ENCODE data around the gene PSMB7.

DNA sequence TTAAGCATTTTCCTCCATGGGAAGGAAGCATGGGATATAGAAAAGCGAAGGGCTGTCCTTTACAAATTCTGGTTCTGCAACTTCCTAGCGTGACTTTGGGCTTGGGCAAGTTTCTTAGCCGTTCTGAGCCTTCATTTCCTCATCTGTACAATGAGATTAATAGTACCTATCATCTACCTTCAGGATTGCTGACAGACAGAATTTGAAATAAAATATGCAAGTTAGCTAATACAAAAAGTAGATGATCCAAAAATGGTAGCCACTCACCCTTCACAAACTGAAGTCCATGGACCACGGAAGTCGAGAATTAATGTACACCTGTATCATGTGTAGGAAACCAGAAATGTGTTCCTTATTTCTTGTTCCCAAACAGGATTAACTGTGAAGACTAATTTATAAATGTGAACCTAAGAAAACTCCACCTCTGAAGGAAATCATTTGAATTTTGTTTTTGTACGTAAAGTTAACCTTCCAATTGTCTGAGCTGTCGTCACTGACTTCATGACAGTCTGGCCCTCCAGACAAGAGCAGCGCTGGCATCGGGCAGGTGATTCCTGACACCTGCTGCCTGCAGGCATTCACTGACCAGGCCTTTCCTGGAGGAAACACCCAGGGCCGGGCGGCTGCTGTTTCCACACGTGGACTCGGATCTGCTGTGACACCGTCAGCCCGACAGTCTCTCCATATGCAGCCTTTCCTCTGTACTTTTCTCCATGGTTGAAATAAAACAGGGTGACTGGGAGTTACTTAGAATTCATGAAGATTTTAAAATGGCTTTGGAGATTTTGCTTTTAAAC lies 63.4 kb downstream of the PSMB7 start:
- no peak for TF ChIP-seq ELF4 (CRISPR knock-in tag; IDR thresholded peaks at IDR 0.05; ENCODE audit: low read depth)
- TF ChIP-seq AFF4 (CRISPR knock-in tag; IDR thresholded peaks at IDR 0.05; ENCODE audit: borderline replicate concordance), result no peak
- no peak for TF ChIP-seq ZNF671 (CRISPR knock-in tag; IDR thresholded peaks at IDR 0.05)
- TF ChIP-seq, protein P1, sequence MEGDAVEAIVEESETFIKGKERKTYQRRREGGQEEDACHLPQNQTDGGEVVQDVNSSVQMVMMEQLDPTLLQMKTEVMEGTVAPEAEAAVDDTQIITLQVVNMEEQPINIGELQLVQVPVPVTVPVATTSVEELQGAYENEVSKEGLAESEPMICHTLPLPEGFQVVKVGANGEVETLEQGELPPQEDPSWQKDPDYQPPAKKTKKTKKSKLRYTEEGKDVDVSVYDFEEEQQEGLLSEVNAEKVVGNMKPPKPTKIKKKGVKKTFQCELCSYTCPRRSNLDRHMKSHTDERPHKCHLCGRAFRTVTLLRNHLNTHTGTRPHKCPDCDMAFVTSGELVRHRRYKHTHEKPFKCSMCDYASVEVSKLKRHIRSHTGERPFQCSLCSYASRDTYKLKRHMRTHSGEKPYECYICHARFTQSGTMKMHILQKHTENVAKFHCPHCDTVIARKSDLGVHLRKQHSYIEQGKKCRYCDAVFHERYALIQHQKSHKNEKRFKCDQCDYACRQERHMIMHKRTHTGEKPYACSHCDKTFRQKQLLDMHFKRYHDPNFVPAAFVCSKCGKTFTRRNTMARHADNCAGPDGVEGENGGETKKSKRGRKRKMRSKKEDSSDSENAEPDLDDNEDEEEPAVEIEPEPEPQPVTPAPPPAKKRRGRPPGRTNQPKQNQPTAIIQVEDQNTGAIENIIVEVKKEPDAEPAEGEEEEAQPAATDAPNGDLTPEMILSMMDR (IDR thresholded peaks at IDR 0.05), result no peak
- TF ChIP-seq FOXK1 (CRISPR knock-in tag; IDR thresholded peaks at IDR 0.05), result no peak
- no peak for TF ChIP-seq GTF2I (CRISPR knock-in tag; conservative IDR thresholded peaks at IDR 0.05)
- TF ChIP-seq, protein P2, sequence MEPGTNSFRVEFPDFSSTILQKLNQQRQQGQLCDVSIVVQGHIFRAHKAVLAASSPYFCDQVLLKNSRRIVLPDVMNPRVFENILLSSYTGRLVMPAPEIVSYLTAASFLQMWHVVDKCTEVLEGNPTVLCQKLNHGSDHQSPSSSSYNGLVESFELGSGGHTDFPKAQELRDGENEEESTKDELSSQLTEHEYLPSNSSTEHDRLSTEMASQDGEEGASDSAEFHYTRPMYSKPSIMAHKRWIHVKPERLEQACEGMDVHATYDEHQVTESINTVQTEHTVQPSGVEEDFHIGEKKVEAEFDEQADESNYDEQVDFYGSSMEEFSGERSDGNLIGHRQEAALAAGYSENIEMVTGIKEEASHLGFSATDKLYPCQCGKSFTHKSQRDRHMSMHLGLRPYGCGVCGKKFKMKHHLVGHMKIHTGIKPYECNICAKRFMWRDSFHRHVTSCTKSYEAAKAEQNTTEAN (CRISPR knock-in tag; IDR thresholded peaks at IDR 0.05), result no peak
- no peak for TF ChIP-seq ZNF138 (CRISPR knock-in tag; conservative IDR thresholded peaks at IDR 0.05)
- TF ChIP-seq, protein P3, sequence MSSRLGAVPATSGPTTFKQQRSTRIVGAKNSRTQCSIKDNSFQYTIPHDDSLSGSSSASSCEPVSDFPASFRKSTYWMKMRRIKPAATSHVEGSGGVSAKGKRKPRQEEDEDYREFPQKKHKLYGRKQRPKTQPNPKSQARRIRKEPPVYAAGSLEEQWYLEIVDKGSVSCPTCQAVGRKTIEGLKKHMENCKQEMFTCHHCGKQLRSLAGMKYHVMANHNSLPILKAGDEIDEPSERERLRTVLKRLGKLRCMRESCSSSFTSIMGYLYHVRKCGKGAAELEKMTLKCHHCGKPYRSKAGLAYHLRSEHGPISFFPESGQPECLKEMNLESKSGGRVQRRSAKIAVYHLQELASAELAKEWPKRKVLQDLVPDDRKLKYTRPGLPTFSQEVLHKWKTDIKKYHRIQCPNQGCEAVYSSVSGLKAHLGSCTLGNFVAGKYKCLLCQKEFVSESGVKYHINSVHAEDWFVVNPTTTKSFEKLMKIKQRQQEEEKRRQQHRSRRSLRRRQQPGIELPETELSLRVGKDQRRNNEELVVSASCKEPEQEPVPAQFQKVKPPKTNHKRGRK (CRISPR knock-in tag; IDR thresholded peaks at IDR 0.05; ENCODE audit: borderline replicate concordance), result no peak
- no peak for TF ChIP-seq SMAD3 (CRISPR knock-in tag; IDR thresholded peaks at IDR 0.05; ENCODE audit: borderline replicate concordance)
- no peak for TF ChIP-seq ZNF423 (CRISPR knock-in tag; IDR thresholded peaks at IDR 0.05)
- no peak for TF ChIP-seq MLX (CRISPR knock-in tag; IDR thresholded peaks at IDR 0.05)
- TF ChIP-seq, protein P4, sequence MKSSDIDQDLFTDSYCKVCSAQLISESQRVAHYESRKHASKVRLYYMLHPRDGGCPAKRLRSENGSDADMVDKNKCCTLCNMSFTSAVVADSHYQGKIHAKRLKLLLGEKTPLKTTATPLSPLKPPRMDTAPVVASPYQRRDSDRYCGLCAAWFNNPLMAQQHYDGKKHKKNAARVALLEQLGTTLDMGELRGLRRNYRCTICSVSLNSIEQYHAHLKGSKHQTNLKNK (CRISPR knock-in tag; IDR thresholded peaks at IDR 0.05), result no peak
- no peak for TF ChIP-seq TEAD1 (CRISPR knock-in tag; IDR thresholded peaks at IDR 0.05)

Data from WTC11 (cell line).